GM21381 (cell line): ENCODE measurements around the gene CAPN5.

Source experiments
- ATAC-seq: cut with Tn5 transposase; IDR thresholded peaks from one replicate; pipeline ENCODE4 v1.9.1; 2021; ENCODE audit warnings: mild to moderate bottlenecking, moderate library complexity; ENCODE audit not compliant: unreplicated experiment

CAPN5 gene

GRCh38 chr11:77129069-77129841 is 62.5 kb downstream of the CAPN5 start:
- ATAC-seq: no peak

- no peak for ATAC-seq
Observed at GRCh38 chr11:77129842-77130756, 63.3 kb downstream of the CAPN5 start.

- no peak for ATAC-seq
Observed at GRCh38 chr11:77130763-77131513, 64.2 kb downstream of the CAPN5 start.

- no peak for ATAC-seq
Observed at GRCh38 chr11:77131560-77131959, 64.8 kb downstream of the CAPN5 start.

GRCh38 chr11:77135069-77135468 is 68.3 kb downstream of the CAPN5 start:
- no peak for ATAC-seq

- ATAC-seq: no peak
Observed at GRCh38 chr11:77136074-77136473, 69.3 kb downstream of the CAPN5 start.

- ATAC-seq: no peak
Observed at GRCh38 chr11:77136784-77137420, 70.1 kb downstream of the CAPN5 start.

GRCh38 chr11:77137421-77137820 is 70.7 kb downstream of the CAPN5 start:
- no peak for ATAC-seq

GRCh38 chr11:77138106-77138649 is 71.4 kb downstream of the CAPN5 start:
- no peak for ATAC-seq

GRCh38 chr11:77139201-77139600 is 72.4 kb downstream of the CAPN5 start:
- no peak for ATAC-seq

- no peak for ATAC-seq
Observed at GRCh38 chr11:77140231-77140851, 73.6 kb downstream of the CAPN5 start.

- ATAC-seq: no peak
Observed at GRCh38 chr11:77141034-77141433, 74.3 kb downstream of the CAPN5 start.

GRCh38 chr11:77141475-77141874 is 74.7 kb downstream of the CAPN5 start:
- no peak for ATAC-seq

- ATAC-seq: no peak
Observed at GRCh38 chr11:77142091-77142975, 75.6 kb downstream of the CAPN5 start.

GRCh38 chr11:77143405-77144020 is 76.7 kb downstream of the CAPN5 start:
- no peak for ATAC-seq

- no peak for ATAC-seq
Observed at GRCh38 chr11:77144196-77144856, 77.6 kb downstream of the CAPN5 start.

GRCh38 chr11:77144857-77145428 is 78.2 kb downstream of the CAPN5 start:
- ATAC-seq: no peak
